ENCODE measurements around the gene TADA2B.
A peak's percentile ranks its signal among the peaks of the same experiment; 100 is the strongest.

The TADA2B gene, protein sequence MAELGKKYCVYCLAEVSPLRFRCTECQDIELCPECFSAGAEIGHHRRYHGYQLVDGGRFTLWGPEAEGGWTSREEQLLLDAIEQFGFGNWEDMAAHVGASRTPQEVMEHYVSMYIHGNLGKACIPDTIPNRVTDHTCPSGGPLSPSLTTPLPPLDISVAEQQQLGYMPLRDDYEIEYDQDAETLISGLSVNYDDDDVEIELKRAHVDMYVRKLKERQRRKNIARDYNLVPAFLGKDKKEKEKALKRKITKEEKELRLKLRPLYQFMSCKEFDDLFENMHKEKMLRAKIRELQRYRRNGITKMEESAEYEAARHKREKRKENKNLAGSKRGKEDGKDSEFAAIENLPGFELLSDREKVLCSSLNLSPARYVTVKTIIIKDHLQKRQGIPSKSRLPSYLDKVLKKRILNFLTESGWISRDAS

DNA sequence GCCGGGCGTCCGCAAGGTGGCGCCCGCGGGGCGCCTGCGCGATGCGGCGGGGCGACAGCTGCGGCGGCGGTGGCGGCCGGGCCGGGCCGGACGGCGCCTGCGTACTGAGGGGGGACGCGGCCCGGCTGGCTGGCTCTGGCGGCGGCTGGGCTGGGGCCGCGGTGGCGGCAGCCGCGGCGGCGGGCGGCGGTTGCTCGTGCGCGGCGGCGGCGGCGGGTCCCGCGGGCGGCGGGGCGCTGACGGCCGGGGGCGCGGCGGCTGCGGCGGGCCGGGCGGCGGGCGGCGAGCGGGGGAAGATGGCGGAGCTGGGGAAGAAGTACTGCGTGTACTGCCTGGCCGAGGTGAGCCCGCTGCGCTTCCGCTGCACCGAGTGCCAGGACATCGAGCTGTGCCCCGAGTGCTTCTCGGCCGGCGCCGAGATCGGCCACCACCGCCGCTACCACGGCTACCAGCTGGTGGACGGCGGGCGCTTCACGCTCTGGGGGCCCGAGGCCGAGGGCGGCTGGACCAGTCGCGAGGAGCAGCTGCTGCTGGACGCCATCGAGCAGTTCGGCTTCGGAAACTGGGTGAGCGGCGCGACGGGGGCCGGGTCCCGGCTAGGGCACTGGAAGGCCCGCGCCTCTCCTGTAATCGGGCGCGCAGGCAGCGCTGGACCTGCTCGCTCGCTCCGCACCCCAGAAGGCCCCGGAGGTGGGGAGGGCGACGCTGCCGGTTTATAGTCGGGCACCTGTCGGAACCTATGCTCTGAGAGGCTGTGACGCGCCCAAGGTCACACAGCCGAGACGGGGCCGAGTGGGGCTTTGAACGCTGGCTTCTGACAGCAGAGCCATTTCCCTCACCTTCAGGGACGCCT, at the start of gene TADA2B:
TSS of gene TADA2B (plus strand) at position 89 of the 853 bp plus-strand sequence. CDS start at position 297, 208 bp downstream.
- DNase-seq, result peak in 1 of 2 donors; percentile 38

DNA sequence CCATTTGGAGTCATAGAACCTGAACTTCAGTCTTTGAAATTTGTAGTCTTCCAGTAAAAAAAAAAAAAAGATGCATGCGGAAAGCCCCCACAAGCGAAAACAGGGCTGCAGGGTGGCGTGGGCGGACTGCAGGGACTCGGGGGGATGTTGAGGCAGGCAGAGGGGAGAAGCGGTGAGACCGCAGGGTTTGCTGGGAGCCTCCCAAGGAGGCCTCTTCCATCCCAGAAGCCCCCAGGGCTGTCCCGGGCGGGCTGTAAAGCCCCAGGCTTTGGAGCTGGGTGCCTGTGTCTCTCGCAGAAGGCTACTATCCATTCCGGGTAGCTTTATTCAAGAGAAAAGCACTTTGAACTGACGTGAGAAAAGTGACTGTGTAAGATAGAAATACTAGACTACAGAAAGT, 46.7 kb upstream of the TADA2B start:
- no peak for DNase-seq

DNA sequence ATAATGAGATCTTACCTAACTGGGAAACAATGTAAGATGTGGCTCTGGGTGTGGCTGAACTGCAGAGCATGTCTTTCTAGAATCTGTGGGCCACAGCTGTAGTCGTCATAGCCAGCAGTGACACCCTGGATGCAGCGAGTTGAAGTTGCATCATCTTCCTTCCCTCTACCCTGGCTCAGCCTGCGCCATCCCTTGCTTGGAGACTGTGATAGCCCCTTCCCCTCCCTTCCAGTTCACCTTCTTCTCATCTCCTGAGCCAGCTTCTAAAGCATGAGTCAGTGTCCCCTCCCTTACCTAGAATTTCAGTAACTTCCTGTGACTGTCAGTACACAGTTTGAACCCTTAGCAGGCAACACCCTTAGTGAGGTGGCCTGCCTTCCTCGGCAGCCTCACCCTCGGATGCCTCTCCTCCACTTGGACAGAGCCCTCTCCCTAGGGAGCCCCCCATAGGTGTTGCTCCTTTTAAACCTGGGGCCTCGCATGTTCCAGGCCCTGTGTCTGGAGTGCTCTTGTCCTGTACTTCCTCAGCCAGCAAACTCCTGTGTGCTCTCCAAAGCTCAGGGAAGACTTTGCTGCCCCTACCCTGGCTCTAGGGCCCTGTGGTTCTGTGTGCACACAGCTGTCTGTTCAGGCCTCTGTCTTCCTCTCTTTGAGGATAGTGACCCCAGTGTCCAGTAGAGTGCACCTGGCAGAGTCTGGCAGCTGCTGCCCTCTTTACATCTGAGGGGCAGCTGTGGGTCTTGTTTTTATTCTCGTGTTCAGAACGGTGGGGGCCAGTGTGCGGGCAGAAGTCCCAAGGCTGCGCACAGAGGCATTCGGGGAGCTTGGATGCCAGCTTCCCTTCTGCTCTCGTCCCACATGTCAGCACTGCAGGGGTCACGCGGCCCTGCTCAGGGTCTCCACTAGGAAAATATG, 43.7 kb upstream of the TADA2B start:
- DNase-seq, result no peak

DNA sequence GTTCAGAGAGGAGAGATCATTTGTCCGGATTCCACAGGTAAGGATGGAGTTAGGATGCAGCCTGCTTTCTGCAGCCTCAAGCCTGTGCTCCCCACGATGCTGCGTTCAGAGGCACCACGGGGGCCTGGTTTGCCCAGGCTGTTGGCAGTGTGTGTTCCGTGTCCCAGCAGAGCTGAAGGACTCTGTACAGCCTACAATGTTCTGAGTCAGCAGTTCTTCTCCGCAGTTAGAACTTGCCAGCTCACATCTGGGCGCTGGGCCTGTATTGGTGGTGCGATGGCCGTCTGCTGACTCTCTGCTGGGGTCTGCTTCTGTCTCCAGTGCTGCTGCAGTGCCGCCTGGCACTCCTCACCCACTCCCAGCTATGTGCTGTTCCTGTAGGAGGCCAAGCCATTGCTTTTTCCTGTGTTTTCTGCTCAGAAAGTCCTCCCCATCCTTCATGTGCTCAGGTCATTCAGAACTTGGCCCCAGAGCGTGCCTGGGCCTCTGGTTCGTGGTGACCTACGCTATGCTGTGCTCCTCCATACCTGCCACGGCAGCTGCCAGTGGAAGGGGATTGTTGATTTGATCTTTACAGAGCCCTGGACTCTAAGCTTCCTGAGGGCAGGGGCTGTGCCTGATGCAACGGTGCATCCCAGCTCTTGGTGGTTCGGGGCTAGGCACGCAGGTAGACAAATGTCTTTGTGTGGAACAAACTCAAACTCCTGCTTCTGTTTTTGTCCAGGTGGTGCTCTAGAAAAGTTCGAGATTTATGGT, 42.6 kb upstream of the TADA2B start:
- DNase-seq, result no peak

DNA sequence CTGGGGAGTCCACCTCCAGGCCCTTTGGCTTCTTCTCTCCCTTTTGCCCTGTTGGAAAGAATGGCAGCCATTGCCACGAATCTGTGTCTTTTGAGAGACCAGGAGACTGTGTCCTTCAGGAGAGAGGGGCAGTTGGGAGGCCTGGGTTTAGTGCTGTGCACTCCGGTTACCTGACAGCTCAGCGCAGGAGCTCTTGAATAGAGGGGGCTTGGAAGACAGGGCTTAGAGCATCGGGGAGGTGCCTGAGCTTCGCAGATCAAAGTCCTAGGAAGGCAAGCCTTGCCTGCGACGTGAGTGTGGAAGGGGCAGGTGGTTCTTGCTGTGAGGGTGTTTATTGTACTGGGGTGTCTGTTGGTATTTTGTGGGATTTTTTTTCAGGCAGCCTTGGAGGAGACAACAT, 41.9 kb upstream of the TADA2B start:
- DNase-seq, result no peak

DNA sequence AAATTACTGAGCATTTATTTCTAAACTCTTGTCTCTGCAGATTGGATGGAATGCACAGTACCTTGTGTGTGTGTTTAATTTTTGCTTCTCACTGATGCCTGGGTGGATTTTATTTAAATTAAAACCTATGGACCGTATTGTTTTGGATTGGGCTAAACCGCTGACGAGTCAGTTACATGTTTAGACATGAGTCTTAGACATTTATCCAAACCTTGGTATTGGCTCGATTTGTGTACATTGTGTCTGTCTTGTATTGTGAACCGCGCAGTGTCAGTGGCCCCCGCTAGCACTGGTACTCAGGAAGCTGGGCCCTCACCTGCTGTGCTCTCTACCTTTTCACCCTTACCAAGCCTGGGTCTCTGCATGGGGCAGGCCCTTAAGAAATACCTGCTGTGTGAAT, 40.8 kb upstream of the TADA2B start:
- DNase-seq, result no peak

DNA sequence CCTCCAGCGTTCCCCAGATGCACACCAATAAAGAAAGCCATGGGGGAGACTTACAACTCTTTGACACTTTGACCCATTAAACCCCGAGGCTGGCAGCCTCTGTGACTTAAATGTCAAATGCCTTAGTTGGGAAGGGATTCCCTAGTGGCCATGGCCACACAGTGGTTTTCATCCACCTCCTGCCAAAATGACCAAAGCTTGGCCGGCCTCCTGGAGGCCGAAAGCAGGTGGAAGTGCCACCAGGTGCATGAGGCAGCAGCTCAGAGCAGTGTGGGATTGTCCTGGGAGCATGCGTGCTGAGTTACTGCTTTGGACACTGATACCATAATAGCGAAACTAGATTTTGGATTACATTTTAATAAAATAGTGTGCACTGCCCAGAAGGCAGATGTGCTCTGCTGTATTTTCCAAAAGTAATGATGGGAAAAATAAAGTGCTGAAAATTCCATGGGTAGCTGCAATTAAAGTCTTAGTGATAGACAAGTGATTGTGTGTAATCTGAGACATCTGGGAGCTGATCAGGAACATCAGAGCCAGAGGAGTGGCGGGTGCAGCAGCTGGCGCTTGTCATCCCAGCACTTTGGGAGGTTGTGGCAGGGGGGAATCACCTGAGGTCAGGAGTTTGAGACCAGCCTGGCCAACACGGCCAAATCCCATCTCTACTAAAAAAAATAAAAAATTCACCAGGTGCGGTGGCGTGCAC, 39.8 kb upstream of the TADA2B start:
- no peak for DNase-seq

DNA sequence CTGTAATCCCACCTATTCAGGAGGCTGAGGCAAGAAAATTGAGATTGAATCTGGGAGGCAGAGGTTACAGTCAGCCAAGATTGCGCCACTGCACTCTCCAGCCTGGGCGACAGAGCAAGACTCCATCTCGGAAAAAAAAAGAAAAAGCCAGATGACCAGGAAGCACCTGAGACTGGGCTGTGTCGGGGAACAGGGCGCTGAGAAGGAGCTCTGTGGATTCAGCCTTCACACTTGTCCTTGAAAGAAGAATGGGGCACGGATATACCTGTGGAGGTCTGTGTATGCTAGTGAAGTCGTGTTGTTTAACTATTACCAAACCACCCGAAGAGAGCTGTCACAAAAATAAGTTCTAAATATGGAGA, 39.3 kb upstream of the TADA2B start:
- no peak for DNase-seq

DNA sequence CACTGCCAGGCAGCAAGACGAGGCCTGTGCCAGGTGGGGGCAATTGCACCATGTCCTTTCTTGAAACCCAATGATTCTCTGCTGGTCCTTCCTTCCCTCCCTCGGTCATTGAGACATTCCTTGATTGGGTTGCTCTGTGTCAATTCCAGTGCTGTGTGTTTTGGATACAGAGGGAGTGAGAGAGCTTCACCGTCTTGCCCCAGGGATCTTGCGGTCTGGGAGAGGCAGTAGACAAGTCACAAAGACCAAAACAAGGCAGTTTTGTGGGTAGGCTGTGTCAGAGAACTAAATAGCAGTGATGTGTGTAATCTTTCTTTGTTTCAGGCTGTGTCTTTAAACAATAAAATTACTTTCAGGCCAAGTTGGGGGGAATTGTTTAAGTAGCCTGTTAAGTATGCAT, 38.8 kb upstream of the TADA2B start:
- no peak for DNase-seq

DNA sequence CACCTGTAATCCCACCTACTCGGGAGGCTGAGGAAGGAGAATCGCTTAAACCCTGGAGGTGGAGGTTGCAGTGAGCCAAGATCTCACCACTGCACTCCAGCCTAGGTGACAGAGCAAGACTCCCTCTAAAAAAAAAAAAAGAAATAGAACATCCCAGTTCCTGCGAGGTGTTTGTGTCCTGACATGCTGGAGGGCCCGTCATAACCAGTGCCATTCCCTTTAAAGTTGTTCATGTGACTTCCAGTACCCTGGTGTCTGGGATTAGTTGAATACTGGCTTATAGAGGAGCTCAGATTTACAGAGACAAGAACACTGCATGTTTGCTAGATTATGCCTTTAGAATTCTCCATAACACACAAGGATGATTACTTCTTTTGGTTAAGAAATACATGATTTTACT, 37.6 kb upstream of the TADA2B start:
- DNase-seq, result no peak

DNA sequence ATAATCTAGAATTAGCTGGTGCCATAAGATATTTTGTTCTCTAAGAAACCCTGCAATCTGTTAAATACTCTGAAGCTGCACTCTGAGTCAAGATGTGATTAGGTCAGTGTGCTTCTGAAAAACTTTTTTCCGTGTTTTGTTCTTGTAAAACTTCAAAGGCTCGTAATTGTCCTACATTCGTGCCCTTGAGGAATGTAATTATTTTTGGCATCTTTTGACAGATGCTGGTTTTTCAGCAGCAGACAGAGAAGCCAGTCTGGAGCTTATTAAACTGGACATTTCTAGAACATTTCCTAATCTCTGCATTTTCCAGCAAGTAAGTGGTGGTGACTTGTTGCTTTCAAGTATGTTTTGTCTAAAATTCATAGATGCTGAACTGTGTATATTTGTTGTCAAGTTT, 36.8 kb upstream of the TADA2B start:
- no peak for DNase-seq

DNA sequence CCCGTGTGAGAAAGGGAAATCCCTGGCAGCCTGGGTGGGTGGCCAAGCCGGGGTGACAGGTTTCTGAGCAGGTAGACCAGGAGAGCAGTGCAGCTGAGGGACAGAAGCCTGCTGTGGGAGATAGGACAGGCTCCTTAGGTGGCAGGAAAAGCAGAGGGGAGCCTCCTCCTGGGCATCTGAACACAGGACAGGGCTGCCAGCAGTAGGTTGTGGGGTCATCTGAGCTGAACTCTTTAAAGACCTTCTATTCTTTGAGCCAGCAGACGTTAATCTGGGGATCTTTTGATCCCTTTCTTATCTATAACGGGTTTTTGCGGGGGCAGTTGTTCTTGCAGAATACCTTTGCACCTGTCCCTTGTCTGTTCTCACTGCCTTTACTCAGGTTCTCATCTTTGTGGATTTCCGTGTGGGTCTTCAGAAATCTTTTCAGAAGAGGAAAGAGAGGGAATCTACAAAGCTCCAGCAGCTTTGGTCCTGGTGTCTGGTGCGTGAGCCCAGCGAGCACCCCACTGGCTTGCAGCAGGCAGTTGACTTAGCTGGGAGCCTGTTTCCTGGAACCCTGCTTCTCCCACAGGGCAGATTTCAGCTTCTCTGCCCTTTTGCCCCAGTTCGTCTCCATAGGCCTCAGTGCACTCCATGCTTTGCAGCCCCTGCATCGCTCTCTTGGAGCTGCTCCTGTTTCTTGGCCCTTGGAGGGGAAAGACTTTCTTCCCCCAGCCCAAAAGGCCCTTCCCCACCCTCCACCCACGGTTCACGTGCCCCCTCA, 35.8 kb upstream of the TADA2B start:
- DNase-seq, result no peak

DNA sequence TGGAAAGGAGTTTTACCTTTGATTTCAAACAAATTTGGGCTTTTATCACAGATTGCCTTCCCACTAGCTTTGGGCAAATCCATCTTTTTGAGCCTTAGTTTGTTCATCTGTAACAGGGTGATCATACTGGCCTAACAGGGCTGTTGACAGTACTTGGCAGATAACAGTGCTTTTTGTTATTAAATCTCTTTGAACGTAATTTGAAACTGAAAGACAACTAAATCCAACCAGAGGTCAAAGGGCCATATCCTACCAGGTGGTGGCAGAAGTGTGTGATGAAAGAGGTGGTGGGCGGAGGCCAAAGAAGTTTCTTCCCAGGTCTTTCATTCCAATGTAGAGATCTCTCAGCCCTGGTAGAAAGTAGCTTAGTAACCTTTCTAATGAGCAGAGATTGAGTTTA, 35.2 kb upstream of the TADA2B start:
- DNase-seq, result no peak

DNA sequence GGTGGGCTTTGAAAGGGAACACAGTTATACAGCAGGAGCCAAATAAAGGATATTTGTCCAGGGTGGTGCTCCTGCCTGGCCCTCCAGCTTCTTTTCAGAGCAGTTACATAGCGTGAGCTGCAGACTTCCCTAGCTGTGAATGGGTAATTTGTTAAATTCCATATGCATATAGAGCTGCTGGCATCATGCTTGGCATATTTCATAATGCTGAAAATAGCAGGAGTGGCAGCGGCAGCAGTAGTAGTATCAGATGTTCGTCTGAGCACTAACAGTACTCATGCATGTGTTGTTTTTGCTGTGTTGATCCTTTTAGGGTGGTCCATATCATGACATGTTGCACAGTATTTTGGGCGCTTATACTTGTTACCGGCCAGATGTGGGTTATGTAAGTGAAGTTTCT, 33.6 kb upstream of the TADA2B start:
- no peak for DNase-seq

DNA sequence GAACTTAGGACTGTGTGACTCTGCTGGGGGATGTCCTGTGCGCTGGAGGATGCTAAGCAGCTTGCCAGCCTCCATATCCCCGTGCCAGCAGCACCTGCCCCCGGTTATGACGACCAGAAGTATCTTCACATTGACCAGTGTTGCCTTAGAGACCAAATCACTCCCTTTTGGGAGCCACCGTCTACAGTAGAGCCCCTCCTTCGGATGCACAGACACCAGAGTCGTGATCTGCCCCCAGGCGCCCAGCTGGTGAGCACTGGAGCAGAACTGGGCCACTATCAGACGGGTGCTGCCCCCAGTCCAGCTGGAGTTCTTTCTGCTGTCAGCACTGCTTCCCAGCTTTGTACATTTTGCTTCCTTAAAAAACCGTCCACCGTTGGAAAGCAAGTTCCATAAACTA, 30.0 kb upstream of the TADA2B start:
- DNase-seq, result no peak

DNA sequence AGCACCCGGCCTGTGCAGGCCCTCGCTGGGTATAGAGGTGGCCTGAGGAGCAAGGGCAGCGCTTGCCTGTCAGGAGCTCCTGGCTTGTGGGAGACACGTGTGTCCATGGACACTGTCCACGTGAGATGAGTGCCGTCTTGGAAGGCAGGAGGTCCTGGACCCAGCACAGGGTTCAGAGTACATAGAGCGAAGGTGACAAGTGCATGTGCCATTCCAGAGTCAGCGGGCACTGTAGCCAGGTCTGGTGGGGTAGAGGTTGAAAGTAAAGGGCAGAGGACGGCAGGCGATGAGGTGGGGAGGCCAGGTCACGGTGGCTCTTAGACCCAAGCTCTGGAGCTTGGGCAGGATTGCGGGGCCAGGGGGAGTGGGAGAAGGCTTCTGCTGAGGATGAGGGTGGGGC, 28.4 kb upstream of the TADA2B start:
- DNase-seq, result no peak

DNA sequence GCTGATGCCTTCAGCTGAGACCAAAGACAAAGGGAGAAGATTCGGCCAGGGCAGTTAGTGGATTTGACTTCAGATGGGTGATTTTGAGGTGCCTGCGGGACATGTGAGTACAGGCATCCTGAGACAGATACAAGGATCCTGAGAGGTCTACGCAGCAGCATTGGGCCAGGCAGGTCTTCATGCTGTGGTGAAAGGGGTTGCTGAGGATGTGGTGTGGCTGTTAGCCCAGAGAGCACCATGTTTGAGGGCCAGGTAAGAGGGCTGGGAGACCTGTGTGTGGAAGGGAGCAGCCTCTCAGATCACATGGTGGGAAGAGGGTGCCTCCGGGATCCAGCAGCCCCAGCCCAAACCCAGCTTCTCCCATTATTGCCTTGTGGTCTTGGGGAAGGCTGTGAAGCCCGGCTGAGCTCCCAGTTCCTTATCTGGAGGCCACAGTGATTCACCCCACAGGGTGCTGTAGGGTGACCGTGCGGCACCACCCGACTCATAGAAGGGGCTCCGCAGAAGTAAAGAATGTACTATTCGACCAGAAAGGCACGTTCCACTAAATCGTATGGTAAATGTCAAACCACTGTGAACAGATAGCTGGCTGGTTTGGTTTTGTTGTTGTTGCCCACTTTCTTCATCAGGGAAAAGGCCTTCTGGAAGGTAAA, 27.7 kb upstream of the TADA2B start:
- no peak for DNase-seq

DNA sequence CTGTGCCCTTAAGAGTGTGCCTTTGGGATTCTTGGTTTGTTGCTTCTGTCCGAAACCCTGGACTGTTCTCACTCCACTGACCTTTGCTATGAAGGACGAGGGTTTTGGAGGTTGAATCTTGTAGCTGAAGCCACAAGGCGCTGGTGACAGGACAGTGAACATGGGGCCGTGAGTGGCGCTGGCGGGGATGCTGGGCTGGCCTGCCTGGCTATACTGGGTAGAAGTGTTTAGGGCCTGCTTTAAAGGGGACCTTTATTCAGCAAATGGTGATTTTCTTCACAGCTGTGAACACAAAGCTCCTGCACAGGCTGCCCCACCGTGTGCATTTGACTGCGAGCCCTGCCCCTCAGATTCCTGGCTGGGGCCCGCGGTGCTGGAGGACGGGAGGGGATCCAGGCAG, 27.1 kb upstream of the TADA2B start:
- DNase-seq, result no peak

DNA sequence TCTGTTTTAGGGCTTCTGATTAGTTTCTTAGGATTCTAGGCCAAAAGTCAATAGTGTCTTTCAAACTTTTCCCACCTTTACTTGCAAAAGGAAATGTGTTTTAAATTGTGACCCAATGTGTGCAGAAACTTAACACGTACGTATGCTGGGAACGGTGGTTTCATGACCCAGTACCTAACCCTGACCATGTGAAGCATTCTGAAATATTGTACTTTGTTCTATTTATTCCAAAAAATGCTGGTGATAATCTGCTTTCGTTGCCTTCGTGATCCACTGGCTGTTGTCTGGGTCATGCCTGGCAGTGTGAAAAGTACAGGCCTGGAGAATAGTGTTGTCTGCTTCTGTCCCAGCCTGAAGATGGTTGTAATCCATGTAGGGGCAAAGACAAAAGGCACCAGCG, 26.7 kb upstream of the TADA2B start:
- no peak for DNase-seq

DNA sequence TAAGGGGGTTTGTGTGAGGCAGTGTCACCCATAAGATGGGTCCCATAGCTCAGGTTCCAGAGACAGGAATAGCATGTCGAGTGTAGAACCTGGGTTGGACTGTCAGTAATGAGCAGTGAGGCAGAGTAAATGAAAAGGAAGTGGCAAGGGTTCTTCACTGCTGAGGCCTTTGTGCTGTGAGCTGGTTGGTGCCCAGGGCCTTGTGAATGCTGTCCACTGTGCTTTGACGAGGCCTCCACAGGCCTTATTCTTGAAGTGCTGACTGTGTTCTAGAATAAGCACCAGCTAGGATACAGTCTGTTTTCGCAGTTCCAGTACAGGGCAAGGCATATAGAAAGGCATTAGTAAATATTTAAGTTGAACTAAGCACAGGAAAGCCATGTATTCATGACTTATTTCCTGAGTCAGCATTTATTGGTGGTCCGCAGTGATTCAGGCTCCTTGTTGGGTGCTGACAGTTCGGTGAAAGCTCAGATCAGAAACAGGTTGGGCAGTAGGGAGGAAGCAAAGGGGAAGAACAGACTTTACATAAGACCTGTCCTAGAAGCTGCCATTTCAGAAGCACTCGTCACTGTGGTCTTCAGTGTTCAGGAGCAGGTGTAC, 25.6 kb upstream of the TADA2B start:
- no peak for DNase-seq
